ENCODE results near the gene TTC33.

DNA sequence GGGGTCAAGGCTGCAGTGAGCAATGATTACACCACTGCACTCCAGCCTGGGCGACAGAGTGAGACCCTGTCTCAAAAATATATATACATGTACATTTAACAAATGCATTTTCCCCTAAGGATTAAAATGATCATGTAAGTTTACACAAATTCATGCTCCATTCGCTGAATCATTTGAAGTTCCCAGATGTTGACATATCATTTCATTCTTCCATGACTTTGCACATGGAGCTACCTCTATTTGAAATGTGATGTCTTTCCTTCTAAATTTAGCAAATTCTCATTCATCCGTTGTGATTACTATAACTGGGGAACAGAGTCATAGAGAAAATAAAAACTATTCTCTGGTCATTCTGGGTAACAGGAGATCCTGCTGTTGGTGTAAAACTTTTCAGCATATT, 65.5 kb downstream of the TTC33 start:
- no peak for TF ChIP-seq POLR2A (IDR thresholded peaks at IDR 0.05)
- TF ChIP-seq, protein P1, sequence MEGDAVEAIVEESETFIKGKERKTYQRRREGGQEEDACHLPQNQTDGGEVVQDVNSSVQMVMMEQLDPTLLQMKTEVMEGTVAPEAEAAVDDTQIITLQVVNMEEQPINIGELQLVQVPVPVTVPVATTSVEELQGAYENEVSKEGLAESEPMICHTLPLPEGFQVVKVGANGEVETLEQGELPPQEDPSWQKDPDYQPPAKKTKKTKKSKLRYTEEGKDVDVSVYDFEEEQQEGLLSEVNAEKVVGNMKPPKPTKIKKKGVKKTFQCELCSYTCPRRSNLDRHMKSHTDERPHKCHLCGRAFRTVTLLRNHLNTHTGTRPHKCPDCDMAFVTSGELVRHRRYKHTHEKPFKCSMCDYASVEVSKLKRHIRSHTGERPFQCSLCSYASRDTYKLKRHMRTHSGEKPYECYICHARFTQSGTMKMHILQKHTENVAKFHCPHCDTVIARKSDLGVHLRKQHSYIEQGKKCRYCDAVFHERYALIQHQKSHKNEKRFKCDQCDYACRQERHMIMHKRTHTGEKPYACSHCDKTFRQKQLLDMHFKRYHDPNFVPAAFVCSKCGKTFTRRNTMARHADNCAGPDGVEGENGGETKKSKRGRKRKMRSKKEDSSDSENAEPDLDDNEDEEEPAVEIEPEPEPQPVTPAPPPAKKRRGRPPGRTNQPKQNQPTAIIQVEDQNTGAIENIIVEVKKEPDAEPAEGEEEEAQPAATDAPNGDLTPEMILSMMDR (IDR thresholded peaks at IDR 0.05), result no peak

All from right lobe of liver (tissue), 4 donors.